Stimulated activated naive CD4-positive, alpha-beta T cell treated with Interleukin-2 at 50 U/mL for 16 hours (primary cell): ENCODE measurements around the gene MBP.

Source experiments
- DNase-seq: peaks from one replicate; lab custom pipeline; 2025; lab: John Stamatoyannopoulos, UW

The MBP gene

DNA sequence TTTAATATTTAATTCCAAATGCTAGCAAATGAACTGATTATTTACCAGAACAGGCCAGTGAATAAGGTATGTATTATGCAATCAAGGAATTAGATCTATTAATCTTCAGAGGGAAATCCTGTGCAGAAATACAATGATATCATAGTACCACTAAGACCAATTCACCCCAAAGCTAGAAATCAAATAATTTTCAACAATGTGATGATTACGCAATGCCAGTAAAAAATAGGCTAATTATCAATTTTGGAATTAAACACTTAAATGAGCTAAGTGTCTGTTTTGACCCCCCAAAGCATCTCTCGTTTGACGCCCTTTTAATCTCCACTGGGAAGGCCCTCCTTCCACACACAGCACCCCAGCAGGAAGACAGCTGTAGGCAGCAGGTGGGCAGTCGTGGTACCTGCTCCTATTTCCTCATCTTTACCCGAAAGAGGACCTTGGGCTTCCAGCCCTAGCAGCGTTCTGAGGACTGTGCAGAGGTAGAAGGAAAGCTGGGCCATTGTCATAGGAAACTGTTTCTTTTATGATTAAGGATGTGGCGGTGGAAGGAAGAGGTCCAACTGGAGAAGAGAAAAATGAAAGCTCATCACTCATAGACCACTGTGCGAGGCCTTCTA is 84.7 kb downstream of the MBP start:
- DNase-seq: no peak

DNA sequence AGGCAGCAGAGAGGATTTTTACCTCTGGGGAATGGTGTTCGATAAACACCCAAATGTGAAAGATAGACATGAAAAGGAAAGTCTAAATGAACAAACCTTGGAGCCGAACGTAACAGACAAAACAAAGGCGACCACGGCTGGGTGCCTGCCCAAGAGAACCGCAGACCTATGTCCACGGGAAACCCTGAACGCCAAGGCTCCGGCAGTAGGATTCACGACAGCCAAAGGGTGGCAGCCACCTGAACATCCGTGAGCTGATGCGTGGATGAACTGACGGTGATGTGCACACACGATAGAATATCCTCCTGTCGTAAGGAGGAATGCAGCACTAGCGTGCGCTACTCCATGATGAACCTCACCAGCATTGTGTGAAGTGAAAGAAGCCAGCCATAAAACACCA is 85.6 kb downstream of the MBP start:
- no peak for DNase-seq

DNA sequence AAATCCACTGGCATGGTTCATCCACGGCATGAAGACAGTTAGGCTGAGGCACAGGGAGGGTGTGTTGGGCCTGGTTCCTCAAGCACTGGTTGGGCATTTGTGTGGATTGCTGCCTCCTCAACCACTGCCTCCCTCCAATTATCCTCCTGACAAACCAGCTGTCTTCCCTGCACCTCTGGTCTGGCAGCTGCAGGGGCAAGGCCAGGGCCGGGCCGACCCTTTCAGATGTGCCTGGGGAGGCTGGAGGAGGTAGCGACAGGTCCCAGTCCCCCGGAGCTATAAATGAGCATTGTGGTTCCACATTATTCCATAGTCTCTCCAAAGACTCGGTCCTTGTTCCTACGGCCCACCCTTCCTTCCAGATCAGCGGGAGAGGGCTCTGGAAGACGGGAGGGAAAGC is 86.2 kb downstream of the MBP start:
- no peak for DNase-seq

DNA sequence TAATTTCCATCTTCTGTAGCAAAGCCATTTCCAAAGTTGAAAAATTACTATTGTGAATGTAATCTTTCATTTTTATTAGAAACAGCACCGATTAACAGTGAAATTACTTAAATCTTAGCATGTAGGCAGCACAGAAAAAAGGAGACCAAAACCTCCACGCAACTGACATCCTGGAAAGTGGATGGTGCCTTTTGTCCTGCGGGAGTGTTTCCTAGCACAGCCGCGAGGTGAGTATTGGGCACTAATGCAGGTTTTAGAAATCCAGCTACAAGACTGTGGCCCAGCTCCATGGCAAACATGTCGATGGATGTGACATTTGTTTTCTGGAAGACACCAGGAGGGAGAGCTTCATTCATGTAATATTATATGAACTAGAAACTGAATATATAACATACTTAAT is 86.9 kb downstream of the MBP start:
- no peak for DNase-seq

- DNase-seq: no peak
These were observed 87.5 kb downstream of the MBP start for GRCh38 chr18:77044866-77045664.

GRCh38 chr18:77043541-77044280 is 88.9 kb downstream of the MBP start:
- no peak for DNase-seq

- no peak for DNase-seq
These were observed 90.0 kb downstream of the MBP start for GRCh38 chr18:77042583-77042982.

- DNase-seq: no peak
These were observed 93.1 kb downstream of the MBP start for GRCh38 chr18:77039196-77040130.

GRCh38 chr18:77038182-77038858 is 94.3 kb downstream of the MBP start:
- no peak for DNase-seq

- no peak for DNase-seq
These were observed 95.0 kb downstream of the MBP start for GRCh38 chr18:77037567-77037966.

DNA sequence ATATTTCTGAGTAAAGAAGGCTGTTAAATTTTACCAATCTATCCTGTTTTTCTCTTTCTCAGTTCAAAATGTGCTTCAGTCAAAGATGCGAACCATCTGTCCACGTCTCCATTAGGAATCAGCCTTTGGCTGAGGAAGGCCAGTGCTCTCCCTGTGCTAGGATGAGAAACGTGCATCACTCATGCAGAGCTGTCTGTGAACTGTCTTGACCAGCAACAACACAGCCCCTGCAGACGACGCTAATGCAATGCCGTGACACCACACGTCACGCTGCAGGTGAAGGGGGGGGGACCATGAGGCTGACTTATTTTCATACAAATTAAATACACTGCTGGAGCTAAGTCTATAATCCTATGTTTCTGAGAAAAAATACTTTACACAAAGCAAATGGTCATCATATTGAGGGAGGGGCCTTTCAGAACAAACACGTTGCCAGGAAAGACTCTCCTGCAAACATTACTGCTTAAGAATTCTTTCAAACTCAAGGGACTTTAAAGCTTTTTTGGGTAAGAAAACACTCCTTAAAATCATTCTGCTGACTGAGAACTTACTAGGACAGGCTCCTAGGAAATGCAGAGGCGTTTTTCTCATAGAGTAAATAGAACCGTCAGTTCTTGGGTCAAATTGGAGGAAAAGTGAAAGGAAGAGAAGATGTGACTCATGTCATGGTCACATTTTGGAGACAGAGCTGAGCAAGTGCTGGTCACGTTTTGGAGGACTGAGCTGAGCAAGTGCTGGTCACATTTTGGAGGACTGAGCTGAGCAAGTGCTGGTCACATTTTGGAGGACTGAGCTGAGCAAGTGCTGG is 97.0 kb downstream of the MBP start:
- no peak for DNase-seq

DNA sequence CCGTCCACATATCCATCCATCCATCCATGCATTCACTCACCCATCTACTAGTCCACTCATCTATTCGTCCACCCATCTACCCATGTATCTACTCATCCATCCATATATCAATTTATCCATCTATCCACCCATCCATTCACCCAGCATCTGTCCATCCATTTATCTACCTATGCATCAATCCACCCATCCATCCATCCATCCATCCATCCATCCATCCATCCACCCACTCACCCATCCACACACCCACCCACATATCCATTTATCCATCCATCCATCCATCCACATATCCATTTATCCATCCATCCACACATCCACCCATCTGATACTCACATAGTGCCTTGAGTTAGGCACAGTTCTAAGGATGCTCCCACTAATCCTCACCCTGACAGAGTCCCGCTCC is 99.0 kb downstream of the MBP start:
- no peak for DNase-seq

DNA sequence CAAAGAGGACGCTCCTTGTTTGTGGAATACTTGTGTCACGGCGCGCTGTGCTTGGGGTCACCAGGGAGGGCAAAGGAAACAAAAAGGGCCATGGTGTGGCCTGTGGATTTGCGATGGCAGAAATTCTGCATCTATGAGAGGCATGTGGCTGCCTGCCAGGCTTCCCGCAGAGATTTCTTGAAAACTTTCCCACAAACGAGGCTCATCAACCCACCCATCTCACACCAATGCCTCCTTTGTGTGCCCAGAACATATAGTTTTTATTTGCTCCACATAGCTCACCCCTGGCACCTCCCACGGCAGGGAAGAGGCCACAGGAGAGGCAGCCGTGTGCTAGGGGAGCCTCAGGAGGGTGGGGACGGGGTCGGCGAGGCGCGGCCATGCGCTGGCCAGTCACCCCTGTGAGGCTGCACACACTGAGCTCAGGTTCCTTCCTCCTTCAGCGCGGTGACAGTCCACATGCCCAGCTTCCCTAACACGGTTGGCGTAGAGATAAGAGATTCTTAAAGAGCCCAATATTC is 100.3 kb downstream of the MBP start:
- no peak for DNase-seq

- DNase-seq: no peak
These were observed 100.9 kb downstream of the MBP start for GRCh38 chr18:77031662-77032061.

DNA sequence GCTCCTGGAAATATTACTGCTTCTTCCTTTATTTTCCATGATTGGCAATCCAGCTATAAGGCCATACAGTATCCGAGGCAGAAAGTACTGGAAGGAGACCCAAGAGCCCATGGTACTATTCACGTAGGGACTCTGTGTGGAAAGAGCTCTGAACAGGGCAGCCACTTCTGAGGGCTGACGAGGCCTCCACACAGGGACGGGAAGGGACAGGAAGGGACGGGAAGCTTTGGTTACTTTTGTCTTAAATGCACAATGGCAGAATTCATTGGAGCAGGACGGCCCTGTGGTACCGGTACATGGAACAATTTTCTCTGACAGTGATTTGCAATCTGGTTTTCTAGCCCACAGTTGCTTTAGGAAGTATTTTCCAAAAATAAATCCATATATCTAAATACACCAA is 102.4 kb downstream of the MBP start:
- no peak for DNase-seq

DNA sequence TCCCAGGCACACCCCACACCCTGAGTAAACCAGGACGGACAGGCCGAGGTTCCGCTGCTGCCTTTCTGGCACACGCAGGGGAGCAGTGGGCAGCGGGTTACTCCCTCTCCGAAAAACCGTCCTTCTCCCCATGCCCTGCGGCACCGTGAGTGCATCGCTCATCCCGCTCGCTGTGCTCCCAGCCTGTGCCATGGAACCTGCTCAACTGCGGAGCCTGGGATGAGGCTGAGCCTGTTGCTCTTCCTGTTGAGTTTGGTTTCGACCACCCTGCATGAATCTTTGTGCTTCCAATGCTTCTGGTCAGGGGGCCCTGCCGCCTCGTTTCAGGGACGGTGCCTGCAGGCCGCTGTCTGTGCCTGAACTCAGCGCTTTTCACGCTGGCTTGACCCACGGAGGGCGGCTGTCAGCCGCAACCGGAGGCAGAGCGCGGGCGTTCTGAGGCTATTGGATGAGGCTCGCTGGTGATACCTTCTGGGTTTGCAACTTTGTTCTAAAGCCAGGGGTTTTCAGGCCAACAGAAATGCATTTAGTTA is 106.7 kb downstream of the MBP start:
- no peak for DNase-seq

DNA sequence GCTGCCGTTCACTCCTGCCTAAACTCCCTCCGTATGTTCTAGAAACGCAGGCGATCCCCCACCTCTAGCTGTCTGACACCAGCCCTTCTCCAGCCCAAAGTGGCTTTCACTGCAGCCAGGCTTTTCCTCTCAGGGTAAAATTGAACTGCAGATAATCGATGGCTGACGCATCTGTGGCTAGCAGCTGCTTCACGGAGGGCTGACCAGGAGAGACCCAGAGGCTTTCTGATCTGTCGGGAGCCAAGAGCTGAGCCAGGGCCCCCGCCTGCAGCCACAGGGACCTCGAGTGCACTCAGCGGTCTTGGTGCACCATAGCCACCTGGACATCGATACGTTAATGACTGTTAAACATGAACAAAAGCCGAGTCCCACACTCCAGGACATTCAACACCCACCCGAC is 107.5 kb downstream of the MBP start:
- DNase-seq: no peak

GRCh38 chr18:77024476-77024875 is 108.1 kb downstream of the MBP start:
- no peak for DNase-seq

- DNase-seq: no peak
These were observed 109.3 kb downstream of the MBP start for GRCh38 chr18:77023102-77023782.

DNA sequence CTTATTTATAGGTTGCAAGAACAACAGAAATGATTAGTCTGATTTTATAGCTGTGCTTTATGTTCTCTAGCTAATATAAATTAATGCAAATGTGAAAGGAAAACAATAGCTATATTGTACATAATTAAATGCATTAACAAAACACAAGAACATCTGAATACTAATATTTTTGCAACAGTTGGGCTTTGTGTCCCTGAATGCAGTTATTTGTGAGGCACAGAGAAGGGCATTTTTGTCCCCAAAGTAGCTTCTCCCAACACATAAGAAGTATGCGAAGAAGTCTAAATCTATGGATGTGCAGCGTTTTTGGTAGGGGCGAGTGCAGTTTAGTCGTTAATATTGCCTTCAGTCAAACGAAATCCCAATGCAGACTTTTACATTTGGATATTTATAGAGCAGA is 110.0 kb downstream of the MBP start:
- DNase-seq: no peak
